Spleen (tissue), 7 donors: Measurements from ENCODE around the gene SCRN2.
A peak's percentile ranks its signal among the peaks of the same experiment; 100 is the strongest.

Experiments
- CTCF ChIP-seq, 11 experiments: fragments of 200-600 bp in 7 of 11; fragments of 450-650 bp in 4 of 11; sonication (generic) in 4 of 11; IDR thresholded peaks in 8 of 11; conservative IDR thresholded peaks in 3 of 11; 1 replicate in 7 of 11; 2 replicates in 4 of 11; pipeline versions ENCODE4 v1.4.0 to v1.8.0; 2016 to 2021; ENCODE audit warnings: antibody characterized with exemption in 11 of 11, inconsistent platforms in 4 of 11, mild to moderate bottlenecking in 1 of 11
- POLR2A ChIP-seq, 3 donors: fragments of 450-650 bp; IDR thresholded peaks; one replicate each; pipeline ENCODE4 v1.5.1; 2017; ENCODE audit warnings: antibody characterized with exemption in 3 of 3, mild to moderate bottlenecking in 1 of 3
- POLR2AphosphoS5 ChIP-seq, 3 donors: sonication (generic); formaldehyde crosslinking; IDR thresholded peaks; one replicate each; pipeline ENCODE4 v1.5.1; 2017; ENCODE audit warnings: antibody characterized with exemption in 3 of 3
- donor health status: DM: no; HTN: no; CAD: no; lungs with moderate emphysema.
- donor health status: DM: no; HTN: no; CAD: no.
- donor health status: DM: no; HTN: no; CAD: no.

- TF ChIP-seq CTCF (IDR thresholded peaks at IDR 0.05 in 8 of 11, conservative IDR thresholded peaks at IDR 0.05 in 3 of 11) (peak in 2 of 11 experiments; percentile 15 to 23), POLR2AphosphoS5 (IDR thresholded peaks at IDR 0.05) (no peak), POLR2A (IDR thresholded peaks at IDR 0.05) (no peak)
Observed at GRCh38 chr17:47847341-47848197, 6.5 kb upstream of the SCRN2 start.
